Nephron progenitor cell (in vitro differentiated cells): ENCODE measurements around the gene NCKAP5.
"Not testable (repeated sequence)": the region's sequence is repeated elsewhere in the genome, so short reads cannot be mapped to it uniquely, and the experiment has no call there.

ENCODE experiments used
- DNase-seq: peaks from one replicate; pipeline ENCODE4 v3.0.0; 2021
- H3K27ac Mint-ChIP-seq: 2 replicates; pipeline ENCODE4 v1.8.0; 2021; ENCODE audit warnings: mild to moderate bottlenecking, moderate library complexity, mixed read lengths
- H3K27me3 Mint-ChIP-seq: 2 replicates; pipeline ENCODE4 v1.8.0; 2021; ENCODE audit warnings: mild to moderate bottlenecking, low read depth, mixed read lengths; ENCODE audit not compliant: poor library complexity
- H3K36me3 Mint-ChIP-seq: 2 replicates; pipeline ENCODE4 v1.8.0; 2021; ENCODE audit warnings: low read depth, mixed read lengths
- H3K4me1 Mint-ChIP-seq: 2 replicates; pipeline ENCODE4 v1.8.0; 2021; ENCODE audit warnings: mixed read lengths
- H3K4me3 Mint-ChIP-seq: 2 replicates; pipeline ENCODE4 v1.8.0; 2021; ENCODE audit warnings: mild to moderate bottlenecking, moderate library complexity, mixed read lengths
- H3K9me3 Mint-ChIP-seq: 2 replicates; pipeline ENCODE4 v1.8.0; 2021; ENCODE audit warnings: mild to moderate bottlenecking, moderate library complexity, mixed read lengths
- CTCF ChIP-seq: fragments of 200-600 bp; sonication (generic); IDR thresholded peaks from 2 replicates; pipeline ENCODE4 v1.5.0; 2021; ENCODE audit warnings: antibody characterized with exemption

Gene NCKAP5

DNA sequence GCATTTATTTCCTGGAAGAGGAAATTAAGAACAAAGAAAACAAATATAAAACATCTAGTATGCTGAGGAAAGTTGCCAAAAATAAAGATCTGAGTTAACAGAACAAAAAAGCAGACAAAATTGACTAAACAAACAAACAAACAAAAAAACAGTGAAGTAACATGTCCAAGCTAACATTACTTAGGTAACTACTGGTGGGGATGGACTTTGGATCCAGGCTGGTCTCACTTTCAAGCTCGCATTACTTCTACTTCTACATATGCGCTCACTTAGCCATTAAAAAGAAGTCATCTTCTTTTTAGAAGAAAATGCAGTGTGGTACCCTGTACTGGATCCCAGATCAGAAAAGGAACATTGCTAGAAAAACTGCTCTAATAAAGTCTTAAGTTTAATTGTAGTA, 358.9 kb downstream of the NCKAP5 start:
- no peak overlapping the region for H3K27ac Mint-ChIP-seq
- peaks cover 22% of the 10 kb centered on the region for H3K36me3 Mint-ChIP-seq
- H3K27me3 Mint-ChIP-seq = no peaks in the 10 kb centered on the region
- H3K9me3 Mint-ChIP-seq = peaks cover 25% of the 10 kb centered on the region
- DNase-seq = no peak
- no peak for TF ChIP-seq CTCF
- H3K4me1 Mint-ChIP-seq = no peaks in the 10 kb centered on the region
- no peak overlapping the region for H3K4me3 Mint-ChIP-seq

GRCh38 chr2:133206666-133207065, 361.6 kb downstream of the NCKAP5 start:
- not testable (repeated sequence) for DNase-seq, H3K4me1 Mint-ChIP-seq, H3K27ac Mint-ChIP-seq, H3K4me3 Mint-ChIP-seq, H3K27me3 Mint-ChIP-seq
- Mint-ChIP-seq H3K9me3 (peaks cover 46% of the 10 kb centered on the region), H3K36me3 (peaks cover 28% of the 10 kb centered on the region)

DNA sequence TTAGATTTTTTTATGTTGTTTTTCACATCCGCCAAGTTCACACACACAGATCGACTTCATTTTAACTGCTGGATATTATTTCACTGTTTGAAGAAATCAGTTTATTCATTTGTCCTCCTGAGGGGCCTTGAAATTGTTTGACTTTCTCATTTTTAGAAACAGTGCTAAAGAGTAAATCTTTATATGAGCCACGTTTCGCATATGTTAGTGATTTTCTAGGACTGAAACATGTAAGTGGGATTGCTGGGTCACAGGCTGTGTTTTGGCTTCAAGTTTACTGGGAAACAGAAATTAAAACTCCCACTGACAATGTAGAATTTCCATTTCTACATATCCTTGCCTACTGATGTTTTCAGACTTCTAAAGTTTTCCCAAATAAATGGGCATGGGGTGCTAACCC, 363.8 kb downstream of the NCKAP5 start:
- Mint-ChIP-seq H3K27ac (no peak overlapping the region), H3K27me3 (peaks cover 3% of the 10 kb centered on the region), H3K36me3 (peaks cover 28% of the 10 kb centered on the region), H3K9me3 (peaks cover 53% of the 10 kb centered on the region), H3K4me3 (no peak overlapping the region), H3K4me1 (no peaks in the 10 kb centered on the region)
- TF ChIP-seq CTCF = no peak
- no peak for DNase-seq

DNA sequence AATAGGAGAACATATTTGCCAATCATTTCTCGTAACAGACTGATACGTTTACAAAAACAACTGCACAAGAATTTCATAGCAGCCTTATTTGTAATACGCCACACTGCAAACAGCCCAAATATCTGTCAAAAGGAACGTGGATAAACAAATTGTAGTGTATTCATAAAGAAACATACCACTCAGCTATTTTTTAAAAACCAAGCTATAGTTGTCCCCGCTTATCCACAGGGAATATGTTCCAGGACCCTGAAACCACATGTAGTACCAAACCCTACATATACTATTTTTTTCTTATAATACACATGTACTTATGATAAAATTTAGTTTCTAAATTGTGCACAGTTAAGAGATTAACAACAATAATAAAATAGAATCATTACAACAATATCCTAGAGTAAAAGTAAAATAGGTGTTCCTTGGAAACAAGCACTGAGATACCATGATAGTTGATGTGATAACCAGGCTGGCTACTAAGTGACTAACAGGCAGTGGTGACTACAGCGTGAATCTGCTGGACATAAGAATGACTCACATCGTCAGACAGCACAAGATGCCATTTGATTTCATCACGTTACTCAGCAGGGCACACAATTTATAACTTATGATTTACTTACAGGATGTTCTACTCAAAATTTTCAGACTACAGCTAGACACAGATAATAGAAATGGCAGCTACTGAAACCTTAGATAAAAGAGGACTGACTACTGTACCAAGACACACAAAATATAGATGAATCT, 367.4 kb downstream of the NCKAP5 start:
- no peak overlapping the region for H3K4me3 Mint-ChIP-seq
- peaks cover 7% of the 10 kb centered on the region for H3K27me3 Mint-ChIP-seq
- no peak for TF ChIP-seq CTCF
- no peaks in the 10 kb centered on the region for H3K4me1 Mint-ChIP-seq
- peaks cover 29% of the 10 kb centered on the region for H3K9me3 Mint-ChIP-seq
- DNase-seq = no peak
- no peak overlapping the region for H3K27ac Mint-ChIP-seq
- peaks cover 5% of the 10 kb centered on the region for H3K36me3 Mint-ChIP-seq

- Mint-ChIP-seq H3K9me3 (peaks cover 21% of the 10 kb centered on the region), H3K4me1 (no peaks in the 10 kb centered on the region)
These were observed 369.6 kb downstream of the NCKAP5 start for GRCh38 chr2:133198678-133199077.

GRCh38 chr2:133197156-133197555, 371.1 kb downstream of the NCKAP5 start:
- no peak for DNase-seq
- Mint-ChIP-seq H3K27ac (no peak overlapping the region), H3K36me3 (peaks cover 4% of the 10 kb centered on the region), H3K4me1 (no peaks in the 10 kb centered on the region), H3K27me3 (peaks cover 7% of the 10 kb centered on the region), H3K9me3 (peaks cover 16% of the 10 kb centered on the region), H3K4me3 (no peak overlapping the region)
- no peak for TF ChIP-seq CTCF

More at GRCh38 chr2:133198678-133199077, 369.6 kb downstream of the NCKAP5 start:
- H3K36me3 Mint-ChIP-seq = peaks cover 5% of the 10 kb centered on the region
- H3K27me3 Mint-ChIP-seq = peaks cover 7% of the 10 kb centered on the region
- no peak for DNase-seq
- no peak overlapping the region for H3K4me3 Mint-ChIP-seq
- no peak for TF ChIP-seq CTCF
- no peak overlapping the region for H3K27ac Mint-ChIP-seq
